Measurements from ENCODE around the gene HMCN2.

DNA sequence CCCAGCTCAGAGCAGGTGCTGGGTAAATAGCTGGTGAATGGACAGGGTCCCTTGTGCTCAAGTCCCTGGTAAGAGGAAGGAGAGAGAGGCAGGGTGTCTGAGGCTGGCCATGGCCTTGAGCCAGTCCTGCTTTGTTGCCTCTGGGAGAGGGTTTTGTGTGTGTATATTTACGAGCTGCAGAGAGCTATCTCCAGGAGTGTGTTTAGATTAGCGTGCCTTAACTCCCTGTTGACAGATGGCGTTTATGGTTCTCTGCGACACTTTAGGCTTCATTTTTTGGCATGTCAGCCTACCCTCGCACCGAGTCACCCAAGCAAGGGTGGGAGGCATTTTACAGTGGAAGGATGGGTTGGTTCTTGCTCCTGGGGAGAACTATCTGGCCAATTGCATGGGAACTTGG, 22.2 kb downstream of the HMCN2 start:
- TF ChIP-seq MAX (IDR thresholded peaks at IDR 0.05) (no peak), CTCF (IDR thresholded peaks at IDR 0.05) (no peak), JUNB (IDR thresholded peaks at IDR 0.05) (no peak), ZSCAN20 (CRISPR knock-in tag; IDR thresholded peaks at IDR 0.05) (no peak), PHF8 (IDR thresholded peaks at IDR 0.05; ENCODE audit: borderline replicate concordance, low read depth) (no peak)
